ENCODE measurements around the gene PXK.

DNA sequence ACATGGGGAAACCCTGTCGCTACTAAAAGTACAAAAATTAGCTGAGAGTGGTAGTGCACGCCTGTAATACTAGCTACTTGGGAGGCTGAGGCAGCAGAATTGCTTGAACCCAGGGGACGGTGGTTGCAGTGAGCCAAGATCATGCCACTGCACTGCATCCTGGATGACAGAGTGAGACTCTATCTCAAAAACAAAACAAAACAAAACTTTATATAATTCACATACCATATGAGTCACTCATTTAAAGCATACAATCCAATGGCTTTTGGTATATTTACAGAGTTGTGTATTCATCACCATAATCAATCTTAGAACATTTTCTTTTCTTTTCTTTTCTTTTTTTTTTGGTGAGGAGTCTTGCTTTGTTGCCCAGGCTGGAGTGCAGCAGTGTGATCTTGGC is 8.7 kb downstream of the PXK start:
- TF ChIP-seq CTCF (conservative IDR thresholded peaks at IDR 0.05) (no peak), EZH2 (IDR thresholded peaks at IDR 0.05; ENCODE audit: low read depth) (no peak)
